Naive thymus-derived CD4-positive, alpha-beta T cell (primary cell): ENCODE results near the gene KCTD12. TPM values are rescaled to one million over a fixed set of nuclear protein-coding genes. Genes with fewer than 3 reads are reported as not detected.

Experiments used
- ATAC-seq: fragments of 150-1000 bp; cut with Tn5 transposase; 2 replicates; pipeline ENCODE4 v1.10.0; 2021; ENCODE audit warnings: mild to moderate bottlenecking, moderate library complexity
- CTCF ChIA-PET: fragments of 350-600 bp; sonication (Branson Sonifier 250); formaldehyde crosslinking; loops from one replicate; lab custom pipeline; 2021; ENCODE audit warnings: antibody characterized with exemption; lab: Charles Lee
- POLR2A ChIA-PET: fragments of 350-600 bp; sonication (Branson Sonifier 250); formaldehyde crosslinking; loops from one replicate; lab custom pipeline; 2021; ENCODE audit warnings: antibody characterized with exemption, inconsistent platforms; lab: Charles Lee
- DNase-seq, 9 donors: peaks; one replicate each; pipeline versions ENCODE4 v3.0.0 to v3.0.0-alpha.2; 2020 to 2022; ENCODE audit warnings: mixed read lengths in 1 of 9
- H3K27ac ChIP-seq: one replicate; pipeline ENCODE4 v1.7.0; 2013; ENCODE audit warnings: mild to moderate bottlenecking, low read depth, low read length, moderate library complexity
- H3K27me3 ChIP-seq, 2 donors: one replicate each; pipeline ENCODE4 v1.7.0; 2013; ENCODE audit warnings: low read length in 2 of 2, mild to moderate bottlenecking in 2 of 2, moderate library complexity in 2 of 2; ENCODE audit not compliant: control insufficient read depth in 2 of 2, insufficient read depth in 2 of 2
- H3K36me3 ChIP-seq, 3 experiments: 1 replicate in 2 of 3; 2 replicates in 1 of 3; pipeline ENCODE4 v1.7.0; 2013; ENCODE audit warnings: low read length in 3 of 3, mild to moderate bottlenecking in 3 of 3, moderate library complexity in 1 of 3; ENCODE audit not compliant: insufficient read depth in 3 of 3, control insufficient read depth in 2 of 3
- H3K4me1 ChIP-seq, 2 donors: one replicate each; pipeline ENCODE4 v1.7.0; 2013; ENCODE audit warnings: low read length in 2 of 2, mild to moderate bottlenecking in 2 of 2, moderate library complexity in 1 of 2; ENCODE audit not compliant: control insufficient read depth in 2 of 2, insufficient read depth in 2 of 2
- H3K4me3 ChIP-seq: 2 replicates; pipeline ENCODE4 v1.7.0; 2013; ENCODE audit warnings: mild to moderate bottlenecking, low read length
- H3K9me3 ChIP-seq, 3 experiments: 1 replicate in 2 of 3; 2 replicates in 1 of 3; pipeline ENCODE4 v1.7.0; 2013; ENCODE audit warnings: low read length in 3 of 3; ENCODE audit not compliant: control insufficient read depth in 2 of 3
- H3K27ac Mint-ChIP-seq, 9 donors: one replicate each; pipeline ENCODE4 v1.8.0; 2020 to 2022; ENCODE audit warnings: mixed read lengths in 9 of 9, mild to moderate bottlenecking in 8 of 9, moderate library complexity in 5 of 9, inconsistent platforms in 2 of 9
- H3K27me3 Mint-ChIP-seq, 5 donors: one replicate each; pipeline ENCODE4 v1.8.0; 2021 to 2022; ENCODE audit warnings: mixed read lengths in 5 of 5, mild to moderate bottlenecking in 1 of 5
- H3K36me3 Mint-ChIP-seq, 5 donors: one replicate each; pipeline ENCODE4 v1.8.0; 2020 to 2022; ENCODE audit warnings: mixed read lengths in 5 of 5, mild to moderate bottlenecking in 3 of 5, inconsistent platforms in 1 of 5
- H3K4me1 Mint-ChIP-seq, 7 donors: one replicate each; pipeline ENCODE4 v1.8.0; 2020 to 2022; ENCODE audit warnings: mixed read lengths in 7 of 7, mild to moderate bottlenecking in 3 of 7, inconsistent platforms in 1 of 7
- H3K4me3 Mint-ChIP-seq, 10 donors: one replicate each; pipeline ENCODE4 v1.8.0; 2020 to 2022; ENCODE audit warnings: mild to moderate bottlenecking in 10 of 10, mixed read lengths in 10 of 10, moderate library complexity in 6 of 10, inconsistent platforms in 2 of 10
- H3K9me3 Mint-ChIP-seq, 11 donors: one replicate each; pipeline ENCODE4 v1.8.0; 2020 to 2022; ENCODE audit warnings: mixed read lengths in 11 of 11, mild to moderate bottlenecking in 4 of 11, inconsistent platforms in 1 of 11, moderate library complexity in 1 of 11
- intact Hi-C, 2 donors: fragments of 100-400 bp; cut with micrococcal nuclease; formaldehyde crosslinking; loops; one replicate each; pipeline ENCODE4 v1.15.1; 2023
- polyA plus RNA-seq, 2 donors: library from polyadenylated mRNA; unstranded; fragments of 300-500 nt; fragmentation: Illumina TruSeq; gene quantifications; one replicate each; pipeline ENCODE4 v1.2.3, GENCODE V29; 2021
- total RNA-seq, 6 experiments: library from RNA in 5 of 6; stranded (reverse) in 5 of 6; gene quantifications; 1 replicate in 5 of 6; 2 replicates in 1 of 6; pipeline ENCODE4 v1.2.3 and lab custom pipeline; 2021 to 2026

Gene KCTD12
- total and polyA plus RNA-seq, 7 experiments from 2014 or later, result 0.61 to 48.0 (median 10.2) TPM

DNA sequence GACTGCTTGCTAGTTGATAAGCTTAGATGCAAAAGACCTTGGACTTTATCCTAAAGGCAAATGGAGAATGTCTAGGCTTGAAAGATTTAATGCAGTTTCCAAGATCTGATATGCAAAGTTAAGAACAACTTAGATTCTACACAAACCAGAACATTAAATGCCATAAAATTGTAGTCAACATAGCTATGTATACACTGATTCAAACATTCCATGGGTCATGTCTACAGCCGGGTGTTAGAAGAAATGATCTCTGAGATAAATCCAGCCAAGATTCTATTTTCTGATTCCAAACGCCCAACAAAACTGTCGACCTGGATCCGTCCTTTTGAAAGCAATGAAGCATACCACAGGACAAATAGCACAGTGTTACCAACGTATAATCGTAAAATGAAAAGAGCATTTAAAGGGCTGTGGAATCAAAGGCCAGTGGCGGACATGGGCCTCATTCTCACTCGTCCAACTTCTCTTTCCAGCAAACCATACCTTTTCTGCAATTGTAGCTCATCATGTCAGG lies 52.7 kb downstream of the KCTD12 start:
- intact Hi-C loops, result no loop called here
- Histone ChIP-seq H3K27ac (no peak overlapping the region), H3K4me3 (no peak overlapping the region), H3K27me3 (no peaks in the 10 kb centered on the region), H3K9me3 (no peaks in the 10 kb centered on the region), H3K36me3 (no peaks in the 10 kb centered on the region), H3K4me1 (no peaks in the 10 kb centered on the region)
- DNase-seq, result no peak
- CTCF ChIA-PET, result no interaction called here
- no peaks in the 10 kb centered on the region for H3K36me3 Mint-ChIP-seq
- H3K9me3 Mint-ChIP-seq, result no peaks in the 10 kb centered on the region
- H3K27ac Mint-ChIP-seq, result no peak overlapping the region
- ATAC-seq, result no peak
- H3K4me3 Mint-ChIP-seq, result no peak overlapping the region
- peaks cover 6 to 20% (median 11%) of the 10 kb centered on the region in 5 donors for H3K27me3 Mint-ChIP-seq
- POLR2A ChIA-PET, result no interaction called here
- H3K4me1 Mint-ChIP-seq, result peaks cover 0 to 1% (median under 1%) of the 10 kb centered on the region in 7 donors

DNA sequence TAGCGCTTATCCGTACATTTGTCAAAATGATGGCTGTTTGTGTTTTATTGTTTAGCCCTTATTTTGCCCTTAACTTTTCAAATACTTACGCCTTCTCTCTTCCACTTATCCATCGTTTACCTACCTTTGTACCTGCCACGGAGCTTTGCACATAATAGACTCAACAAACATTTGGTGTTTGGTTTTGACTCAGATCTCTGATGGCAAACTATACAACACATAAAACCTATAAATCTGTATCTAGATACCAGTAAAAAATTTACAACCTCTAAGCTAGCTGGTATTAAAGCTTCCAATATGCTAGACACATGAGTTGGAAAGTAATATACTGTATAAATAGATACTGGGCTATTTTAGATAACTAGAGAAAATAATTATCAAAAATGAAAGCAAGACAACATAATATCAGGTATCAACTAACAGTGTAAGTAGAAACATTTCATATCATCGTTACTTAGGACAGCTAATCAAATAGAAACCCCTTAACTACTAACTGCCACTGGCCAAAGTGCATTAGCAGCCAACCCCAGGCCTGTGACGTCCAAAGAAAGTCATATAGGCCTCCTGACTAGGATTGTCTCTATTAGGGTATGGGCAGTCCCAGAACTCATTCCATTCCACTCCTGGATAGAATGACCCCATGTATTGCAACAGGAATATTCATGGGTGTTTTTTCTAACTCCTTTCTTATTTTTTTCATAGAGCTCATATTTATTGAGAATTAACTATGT lies 53.8 kb downstream of the KCTD12 start:
- Histone ChIP-seq H3K4me1 (no peaks in the 10 kb centered on the region), H3K9me3 (no peaks in the 10 kb centered on the region), H3K27me3 (no peaks in the 10 kb centered on the region), H3K27ac (no peak overlapping the region), H3K4me3 (no peak overlapping the region), H3K36me3 (no peaks in the 10 kb centered on the region)
- intact Hi-C loops, result no loop called here
- Mint-ChIP-seq H3K4me3 (no peak overlapping the region), H3K4me1 (peaks cover 0 to 4% (median 3%) of the 10 kb centered on the region in 7 donors), H3K27ac (no peak overlapping the region), H3K27me3 (peaks cover 5 to 20% (median 11%) of the 10 kb centered on the region in 5 donors), H3K9me3 (no peaks in the 10 kb centered on the region), H3K36me3 (no peaks in the 10 kb centered on the region)
- POLR2A ChIA-PET, result no interaction called here
- DNase-seq (no peak), ATAC-seq (no peak)
- CTCF ChIA-PET, result no interaction called here

DNA sequence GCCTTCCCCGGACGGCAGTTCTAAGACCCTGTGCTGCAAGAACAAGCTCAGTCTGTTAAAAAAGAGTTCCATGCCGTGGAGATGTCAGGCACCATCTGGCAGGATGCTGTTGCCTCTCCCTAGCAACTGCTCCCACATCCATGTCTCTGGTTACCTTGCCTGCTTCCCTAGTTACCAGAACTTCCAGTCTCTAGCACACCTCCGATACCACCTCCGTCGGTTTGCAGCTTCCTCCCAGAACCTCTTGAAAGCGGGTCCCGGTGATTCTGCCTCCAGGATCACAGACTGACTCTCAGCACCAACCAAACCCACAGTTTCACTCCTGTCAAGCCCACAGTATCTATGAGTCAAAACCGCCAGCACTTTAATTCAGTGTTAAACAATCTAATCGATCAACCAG lies 55.4 kb downstream of the KCTD12 start:
- H3K27ac Mint-ChIP-seq, result no peak overlapping the region
- intact Hi-C loops, result no loop called here
- CTCF ChIA-PET, result no interaction called here

More for the DNA sequence above, 55.4 kb downstream of the KCTD12 start:
- Mint-ChIP-seq H3K9me3 (no peaks in the 10 kb centered on the region), H3K4me3 (no peak overlapping the region), H3K27me3 (peaks cover 0 to 13% (median 0%) of the 10 kb centered on the region in 5 donors), H3K4me1 (peaks cover 0 to 4% (median 3%) of the 10 kb centered on the region in 7 donors), H3K36me3 (no peaks in the 10 kb centered on the region)
- Histone ChIP-seq H3K27me3 (no peaks in the 10 kb centered on the region), H3K36me3 (no peaks in the 10 kb centered on the region), H3K9me3 (no peaks in the 10 kb centered on the region), H3K27ac (no peak overlapping the region), H3K4me1 (no peaks in the 10 kb centered on the region), H3K4me3 (no peak overlapping the region)
- DNase-seq (no peak), ATAC-seq (no peak)
- POLR2A ChIA-PET, result no interaction called here

Other genes starting within 250 kb of the KCTD12 start
- gene ACOD1, start 62.1 kb upstream of the KCTD12 start, total RNA-seq, result not detected
- gene ACOD1, start 62.1 kb upstream of the KCTD12 start, polyA plus RNA-seq, result not detected
- gene CLN5, start 105.7 kb upstream of the KCTD12 start, total RNA-seq, result 10 to 100 TPM; 18.9 to 45.3 (median 27.7) TPM
- gene CLN5, start 105.7 kb upstream of the KCTD12 start, polyA plus RNA-seq, result 10 to 100 TPM; 27.5 to 36.5 TPM
- 10 to 100 TPM; 44.2 to 94.2 (median 70.8) TPM for gene FBXL3, start 140.8 kb upstream of the KCTD12 start, total RNA-seq
- 10 to 100 TPM; 42.0 to 57.0 TPM for gene FBXL3, start 140.8 kb upstream of the KCTD12 start, polyA plus RNA-seq